Renal pelvis (tissue), 4 donors: ENCODE measurements around the gene SOX18. TPM values are rescaled to one million over a fixed set of nuclear protein-coding genes. Genes with fewer than 3 reads are reported as not detected.
"Not testable (repeated sequence)": the region's sequence is repeated elsewhere in the genome, so short reads cannot be mapped to it uniquely, and the experiment has no call there.

Experiments
- DNase-seq: peaks from one replicate; pipeline ENCODE4 v3.0.0-alpha.2; 2013
- polyA plus RNA-seq, 3 donors: library from polyadenylated mRNA; unstranded; fragments of 120-200 nt; gene quantifications; one replicate each; pipeline ENCODE4 v1.2.1, GENCODE V29; 2013; ENCODE audit not compliant: insufficient read length in 3 of 3

Gene SOX18
- polyA plus RNA-seq, 3 donors: 8.0 to 14.1 (median 13.0) TPM

GRCh38 chr20:64025101-64025825, 24.2 kb downstream of the SOX18 start:
- no peak for DNase-seq

DNA sequence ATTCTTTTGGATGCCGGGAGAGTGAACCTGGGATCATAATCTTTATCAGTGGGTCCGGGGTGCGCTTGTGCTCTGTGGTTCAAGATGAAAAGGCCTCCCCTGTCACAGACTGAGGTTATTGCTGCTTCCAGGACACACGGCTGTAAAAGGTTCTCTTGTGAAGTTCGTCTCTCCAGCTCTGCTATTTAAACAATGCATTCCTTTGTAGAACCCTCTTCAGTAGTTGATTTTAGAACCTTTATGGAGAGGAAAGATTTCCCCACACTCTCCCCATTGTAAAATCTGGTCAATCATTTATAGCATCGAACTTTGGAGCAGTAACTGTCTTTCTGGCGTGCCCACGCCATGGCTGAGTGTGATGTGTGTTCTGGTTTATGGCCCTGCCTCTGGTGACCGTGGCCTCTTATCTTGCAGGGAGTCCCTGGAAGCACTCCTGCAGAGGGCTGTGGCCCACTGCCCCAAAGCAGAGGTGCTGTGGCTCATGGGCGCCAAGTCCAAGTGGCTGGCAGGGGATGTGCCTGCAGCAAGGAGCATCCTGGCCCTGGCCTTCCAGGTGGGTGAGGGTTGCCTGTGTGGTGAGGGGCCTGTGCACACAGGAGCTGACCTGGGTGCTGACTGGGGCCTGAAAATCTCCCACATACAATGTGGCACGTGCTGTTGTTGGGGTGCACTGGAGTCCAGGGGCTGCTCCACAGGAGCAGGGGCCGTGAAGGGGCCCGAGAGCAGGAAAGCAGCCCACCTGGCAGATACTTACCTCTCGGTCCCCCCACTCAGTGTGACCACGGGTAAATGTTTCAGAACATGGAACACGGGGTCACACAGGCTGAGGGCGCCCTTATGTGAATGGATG, 25.1 kb downstream of the SOX18 start:
- no peak for DNase-seq

DNA sequence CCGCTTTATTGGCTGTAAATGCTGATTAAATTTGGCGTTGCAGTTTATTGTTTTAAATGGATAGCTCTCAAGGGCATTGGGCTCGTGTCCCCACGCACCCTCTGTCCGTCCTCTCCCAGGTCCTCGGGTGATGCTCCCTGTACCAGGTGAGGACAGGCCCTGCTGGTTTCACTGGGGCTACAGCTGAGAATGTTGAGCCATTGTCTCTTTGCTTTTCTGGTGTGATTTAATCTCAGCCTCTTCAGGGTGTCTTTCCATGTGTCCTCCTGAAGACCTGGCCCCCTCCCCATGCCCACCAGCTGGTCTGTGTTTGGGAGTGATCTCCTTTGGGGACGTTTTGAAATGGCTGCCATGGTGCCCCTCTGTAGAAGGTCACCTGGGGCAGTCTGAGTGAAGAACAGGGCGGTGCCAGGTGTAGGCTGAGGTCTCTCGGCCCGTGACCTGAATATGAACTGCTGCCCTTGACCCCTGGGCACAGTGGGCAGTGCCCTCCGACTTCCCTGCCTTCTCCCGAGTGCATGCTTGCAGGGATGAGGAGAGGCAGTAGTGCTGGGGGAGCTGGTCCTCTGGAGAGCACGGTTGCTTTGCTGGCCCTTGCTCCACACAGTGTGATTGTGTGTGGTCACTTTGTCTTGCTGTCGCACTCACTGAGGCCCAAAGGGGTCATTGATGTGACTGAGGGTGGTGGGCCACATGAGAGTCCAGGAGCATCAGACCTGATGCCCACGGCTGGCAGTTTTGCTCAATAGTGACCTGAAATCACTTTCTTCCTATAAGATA, 25.9 kb downstream of the SOX18 start:
- no peak for DNase-seq

DNA sequence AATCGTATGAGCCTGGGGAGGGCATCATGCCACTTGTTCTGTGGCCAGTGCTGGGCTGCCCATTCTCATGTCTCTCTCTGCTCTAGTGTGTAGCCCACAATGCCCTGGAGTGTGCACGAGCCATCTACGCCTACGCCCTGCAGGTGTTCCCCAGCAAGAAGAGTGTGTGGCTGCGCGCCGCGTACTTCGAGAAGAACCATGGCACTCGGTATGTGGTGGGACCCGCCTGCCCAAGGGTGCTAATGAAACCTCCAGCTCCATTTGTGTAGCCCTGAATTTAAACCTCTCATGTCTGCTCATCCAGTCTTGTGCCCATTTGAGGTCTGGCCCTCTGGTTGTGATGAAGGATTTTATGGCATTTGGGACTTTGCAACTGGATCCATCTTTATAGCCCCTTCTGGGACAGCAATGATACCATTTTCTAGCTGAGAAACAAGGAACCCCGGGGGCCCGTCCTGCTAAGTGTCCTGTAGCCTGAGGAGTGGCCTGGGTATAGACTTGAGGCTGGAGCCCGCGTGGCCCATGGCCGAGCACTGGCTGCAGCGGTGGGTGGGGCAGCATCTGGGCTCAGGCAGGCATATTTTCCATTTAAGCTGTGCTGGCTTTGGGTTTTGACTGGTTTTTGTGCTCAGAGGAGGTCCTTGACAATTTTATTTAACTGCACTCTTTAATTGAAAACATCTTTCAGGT, 26.6 kb downstream of the SOX18 start:
- no peak for DNase-seq

DNA sequence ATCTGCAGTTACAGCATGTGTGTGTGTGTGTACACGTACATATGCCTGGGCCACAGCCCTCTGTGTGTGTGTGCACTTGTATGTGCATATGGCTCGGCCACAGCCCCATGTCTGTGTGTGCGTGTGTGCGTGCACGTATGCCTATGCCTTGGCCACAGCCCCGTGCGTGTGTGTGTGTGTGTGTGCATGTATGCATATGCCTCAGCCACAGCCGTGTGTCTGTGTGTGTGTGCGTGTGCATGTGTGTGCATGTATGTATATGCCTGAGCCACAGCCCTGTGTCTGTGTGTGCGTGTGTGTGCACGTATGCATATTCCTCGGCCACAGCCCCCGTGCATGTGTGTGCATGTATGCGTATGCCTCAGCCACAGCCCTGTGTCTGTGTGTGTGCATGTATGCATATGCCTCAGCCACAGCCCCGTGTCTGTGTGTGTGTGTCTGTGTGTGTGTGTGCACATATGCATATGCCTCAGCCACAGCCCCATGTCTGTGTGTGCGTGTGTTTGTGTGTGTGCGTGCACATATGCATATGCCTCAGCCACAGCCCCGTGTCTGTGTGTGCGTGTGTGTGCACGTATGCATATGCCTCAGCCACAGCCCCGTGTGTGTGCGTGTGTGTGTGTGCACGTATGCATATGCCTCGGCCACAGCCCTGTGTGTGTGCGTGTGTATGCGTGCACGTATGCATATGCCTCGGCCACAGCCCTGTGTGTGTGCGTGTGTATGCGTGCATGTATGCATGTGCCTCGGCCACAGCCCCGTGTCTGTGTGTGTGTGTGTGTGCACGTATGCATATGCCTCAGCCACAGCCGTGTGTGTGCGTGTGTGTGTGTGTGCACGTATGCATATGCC, 28.1 kb downstream of the SOX18 start:
- no peak for DNase-seq

GRCh38 chr20:64015635-64016034, 33.8 kb downstream of the SOX18 start:
- DNase-seq: no peak

DNA sequence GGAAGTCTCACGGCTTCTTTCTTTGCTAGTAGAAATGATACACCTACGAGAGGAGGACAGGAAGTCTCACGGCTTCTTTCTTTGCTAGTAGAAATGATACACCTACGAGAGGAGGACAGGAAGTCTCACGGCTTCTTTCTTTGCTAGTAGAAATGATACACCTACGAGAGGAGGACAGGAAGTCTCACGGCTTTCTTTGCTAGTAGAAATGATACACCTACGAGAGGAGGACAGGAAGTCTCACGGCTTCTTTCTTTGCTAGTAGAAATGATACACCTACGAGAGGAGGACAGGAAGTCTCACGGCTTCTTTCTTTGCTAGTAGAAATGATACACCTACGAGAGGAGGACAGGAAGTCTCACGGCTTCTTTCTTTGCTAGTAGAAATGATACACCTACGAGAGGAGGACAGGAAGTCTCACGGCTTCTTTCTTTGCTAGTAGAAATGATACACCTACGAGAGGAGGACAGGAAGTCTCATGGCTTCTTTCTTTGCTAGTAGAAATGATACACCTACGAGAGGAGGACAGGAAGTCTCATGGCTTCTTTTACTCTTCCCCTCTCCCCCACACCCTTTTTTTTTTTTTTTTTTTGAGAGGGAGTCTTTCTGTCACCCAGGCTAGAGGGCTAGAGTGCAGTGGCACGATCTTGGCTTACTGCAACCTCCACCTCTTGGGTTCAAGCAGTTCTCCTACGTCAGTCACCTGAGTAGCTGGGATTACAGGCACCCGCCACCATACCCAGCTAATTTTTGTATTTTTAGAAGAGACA, 36.9 kb downstream of the SOX18 start:
- DNase-seq: not testable (repeated sequence)

DNA sequence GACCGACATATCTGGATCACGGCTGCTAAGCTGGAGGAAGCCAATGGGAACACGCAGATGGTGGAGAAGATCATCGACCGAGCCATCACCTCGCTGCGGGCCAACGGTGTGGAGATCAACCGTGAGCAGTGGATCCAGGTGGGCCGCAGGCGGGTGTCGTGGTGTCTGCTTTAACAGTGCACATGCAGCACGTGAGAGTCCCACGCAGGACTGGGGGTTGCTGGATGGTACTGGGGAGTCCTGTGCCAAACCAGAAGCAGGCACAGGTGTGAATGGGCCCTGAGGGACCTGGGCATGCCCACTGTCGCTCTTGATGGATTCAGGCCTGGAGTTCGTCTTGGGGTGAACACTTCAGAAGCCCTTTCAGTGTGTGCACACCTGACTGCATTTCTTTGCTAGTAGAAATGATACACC, 38.1 kb downstream of the SOX18 start:
- no peak for DNase-seq

GRCh38 chr20:64010711-64011237, 38.7 kb downstream of the SOX18 start:
- no peak for DNase-seq

GRCh38 chr20:64009811-64010387, 39.5 kb downstream of the SOX18 start:
- no peak for DNase-seq

DNA sequence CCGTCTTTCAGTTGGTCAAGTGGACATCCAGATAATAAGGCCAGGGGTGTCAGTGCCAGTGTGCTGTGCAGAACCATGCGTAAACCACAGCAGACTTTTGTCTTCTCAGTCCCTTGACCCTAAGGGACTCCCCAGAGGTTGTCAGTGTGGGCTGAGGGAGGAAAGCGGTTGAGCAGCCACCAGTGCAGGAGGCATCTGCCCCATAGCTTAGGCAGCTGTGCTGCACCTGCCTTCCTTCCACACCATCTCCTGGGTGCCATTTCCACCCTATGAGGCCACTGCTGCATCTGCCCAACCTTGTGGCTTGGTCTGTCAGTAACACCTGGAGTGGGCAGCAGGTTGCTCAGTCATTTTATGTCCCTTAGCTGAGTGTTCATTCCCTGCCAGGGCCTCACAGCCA, 42.5 kb downstream of the SOX18 start:
- no peak for DNase-seq

GRCh38 chr20:64006490-64006889, 42.9 kb downstream of the SOX18 start:
- no peak for DNase-seq

DNA sequence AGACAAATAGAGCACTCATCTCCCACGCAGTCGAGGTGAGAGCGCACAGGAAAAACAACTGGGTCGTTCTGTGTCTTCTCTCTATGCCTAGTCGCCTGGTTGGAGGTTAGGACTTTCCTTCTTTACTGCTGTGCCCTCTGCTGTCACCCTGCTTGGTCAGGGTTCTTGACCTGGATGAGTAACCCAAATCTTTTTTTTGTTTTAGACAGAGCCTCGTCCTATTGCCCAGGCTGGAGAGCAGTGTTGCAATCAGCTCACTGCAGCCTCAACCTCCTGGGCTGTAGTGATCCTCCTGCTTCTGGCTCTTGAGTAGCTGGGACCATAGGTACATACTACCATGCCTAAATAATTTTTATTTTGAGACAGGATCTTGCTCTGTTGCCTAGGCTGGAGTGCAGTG, 44.0 kb downstream of the SOX18 start:
- no peak for DNase-seq

GRCh38 chr20:64003960-64004725, 45.3 kb downstream of the SOX18 start:
- DNase-seq: no peak

DNA sequence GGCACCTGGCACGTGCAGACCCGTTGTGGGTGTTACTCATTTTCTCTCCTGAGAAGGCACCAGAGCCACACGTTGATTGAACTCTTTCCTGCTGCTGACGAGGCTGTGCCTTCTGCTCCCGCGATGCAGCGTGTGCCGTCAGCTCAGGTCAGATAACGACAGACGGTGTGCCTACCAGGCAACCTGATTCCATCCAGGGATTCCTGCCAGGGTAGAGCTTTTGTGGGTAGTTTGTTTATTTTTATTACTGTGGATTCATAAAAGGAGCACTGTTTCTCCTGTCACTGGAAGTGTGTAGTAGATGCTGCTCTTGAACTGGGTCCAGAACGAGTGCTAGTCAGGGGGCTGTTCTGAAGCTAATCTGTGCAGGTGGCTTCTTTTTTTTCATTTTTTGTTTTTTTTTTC, 47.8 kb downstream of the SOX18 start:
- no peak for DNase-seq

- DNase-seq: no peak
These were observed 48.5 kb downstream of the SOX18 start for GRCh38 chr20:64000906-64001305.
